ENCODE measurements around the gene MMP24. TPM values are rescaled to one million over a fixed set of nuclear protein-coding genes. Genes with fewer than 3 reads are reported as not detected.
A peak's percentile ranks its signal among the peaks of the same experiment; 100 is the strongest.
"Not testable (repeated sequence)": the region's sequence is repeated elsewhere in the genome, so short reads cannot be mapped to it uniquely, and the experiment has no call there.

MMP24 gene
- total RNA-seq, 1 experiment from 2014 or later: 14.8 TPM

DNA sequence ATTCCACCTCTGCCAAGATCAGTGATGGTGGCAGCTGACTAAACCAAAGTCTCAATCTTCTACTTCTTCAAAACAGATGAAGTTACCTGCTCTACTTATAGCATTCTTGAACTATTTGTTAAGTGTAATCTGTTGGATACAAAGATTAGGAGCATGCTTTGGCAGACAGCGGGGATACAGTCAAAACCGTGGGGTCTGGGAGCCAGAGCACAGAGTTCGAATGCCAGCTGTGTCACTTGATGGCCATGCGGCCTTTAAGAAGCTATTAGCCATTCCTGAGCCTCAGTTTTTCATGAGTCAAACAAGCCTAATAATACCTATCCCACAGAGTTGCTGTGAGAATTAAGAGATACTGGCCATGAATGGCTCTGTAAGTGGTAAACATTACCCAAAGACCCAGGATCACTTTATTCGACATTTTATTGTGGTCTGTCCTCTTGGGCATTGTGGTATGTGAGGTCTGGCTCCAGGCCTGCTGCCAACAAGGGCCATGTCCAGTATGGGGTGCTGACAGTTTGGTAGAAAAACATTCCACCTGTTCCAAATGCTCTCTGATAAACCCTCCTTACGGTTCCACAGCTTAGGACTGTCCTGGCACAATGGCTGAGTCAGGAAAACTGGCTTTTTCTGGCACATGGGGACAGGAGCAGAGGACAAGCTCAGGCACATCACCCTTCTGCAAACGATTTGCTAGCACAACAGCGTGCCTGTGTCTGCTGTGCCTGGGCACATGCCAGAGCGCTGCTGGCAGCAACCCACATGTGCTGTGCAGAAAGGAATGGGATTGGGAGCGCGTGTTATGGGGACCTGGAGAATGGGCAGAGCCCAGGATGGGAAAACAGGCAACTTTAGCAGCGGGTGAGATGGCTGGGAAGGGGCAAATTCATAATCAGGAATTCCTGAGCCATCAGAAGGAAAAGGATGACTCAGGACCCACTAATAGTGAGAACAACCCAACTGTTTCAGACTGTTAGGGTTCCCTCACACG, 81.5 kb downstream of the MMP24 start:
- Histone ChIP-seq H3K4me3 (ENCODE audit: insufficient read depth, low read depth, low read length) (no peak overlapping the region), H3K27me3 (ENCODE audit: control insufficient read depth, insufficient read depth, low read length) (no peaks in the 10 kb centered on the region), H3K36me3 (replicated peaks; ENCODE audit: control insufficient read depth, insufficient read depth, low read length) (no peaks in the 10 kb centered on the region; the same call in 1 of the 2 replicates)
- DNase-seq: no peak

DNA sequence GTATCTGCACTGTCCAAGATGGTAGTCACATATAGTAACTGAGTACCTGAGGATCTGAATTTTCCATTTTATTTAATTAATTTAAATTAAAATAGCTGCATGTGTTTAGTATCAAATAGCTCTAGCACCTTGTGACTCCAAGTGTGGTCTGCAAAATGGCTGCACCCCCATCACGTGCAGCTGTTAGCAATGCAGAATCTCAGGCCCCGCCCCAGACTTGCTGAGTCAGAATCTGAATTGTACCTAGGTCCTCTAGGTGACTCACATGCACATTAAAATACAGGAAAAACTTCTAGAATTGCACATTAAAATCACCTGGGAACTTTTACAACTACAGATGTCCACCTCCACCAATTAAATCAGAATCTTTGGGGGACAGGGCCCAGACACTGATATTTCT, 84.9 kb downstream of the MMP24 start:
- DNase-seq: no peak
- H3K36me3 ChIP-seq (replicated peaks; ENCODE audit: control insufficient read depth, insufficient read depth, low read length): no peaks in the 10 kb centered on the region; the same call in 1 of the 2 replicates
- H3K4me3 ChIP-seq (ENCODE audit: insufficient read depth, low read depth, low read length): no peak overlapping the region
- H3K27me3 ChIP-seq (ENCODE audit: control insufficient read depth, insufficient read depth, low read length): no peaks in the 10 kb centered on the region

GRCh38 chr20:35311822-35312221, 85.3 kb downstream of the MMP24 start:
- H3K36me3 ChIP-seq (replicated peaks; ENCODE audit: control insufficient read depth, insufficient read depth, low read length): no peaks in the 10 kb centered on the region
- H3K27me3 ChIP-seq (ENCODE audit: control insufficient read depth, insufficient read depth, low read length): no peaks in the 10 kb centered on the region
- H3K4me3 ChIP-seq (ENCODE audit: insufficient read depth, low read depth, low read length): no peak overlapping the region
- no peak for DNase-seq

GRCh38 chr20:35312318-35312717, 85.8 kb downstream of the MMP24 start:
- Histone ChIP-seq H3K36me3 (replicated peaks; ENCODE audit: control insufficient read depth, insufficient read depth, low read length) (no peaks in the 10 kb centered on the region), H3K27me3 (ENCODE audit: control insufficient read depth, insufficient read depth, low read length) (no peaks in the 10 kb centered on the region), H3K4me3 (ENCODE audit: insufficient read depth, low read depth, low read length) (no peak overlapping the region)
- DNase-seq: no peak

- Histone ChIP-seq H3K27me3 (ENCODE audit: control insufficient read depth, insufficient read depth, low read length) (no peaks in the 10 kb centered on the region), H3K4me3 (ENCODE audit: insufficient read depth, low read depth, low read length) (no peak overlapping the region), H3K36me3 (replicated peaks; ENCODE audit: control insufficient read depth, insufficient read depth, low read length) (no peaks in the 10 kb centered on the region)
- DNase-seq: no peak
Measured at GRCh38 chr20:35314816-35315631, 88.5 kb downstream of the MMP24 start.

- not testable (repeated sequence) for H3K4me3 ChIP-seq (ENCODE audit: insufficient read depth, low read depth, low read length); H3K36me3 ChIP-seq (replicated peaks; ENCODE audit: control insufficient read depth, insufficient read depth, low read length); H3K27me3 ChIP-seq (ENCODE audit: control insufficient read depth, insufficient read depth, low read length); DNase-seq
Measured at GRCh38 chr20:35315632-35316020, 89.1 kb downstream of the MMP24 start.

DNA sequence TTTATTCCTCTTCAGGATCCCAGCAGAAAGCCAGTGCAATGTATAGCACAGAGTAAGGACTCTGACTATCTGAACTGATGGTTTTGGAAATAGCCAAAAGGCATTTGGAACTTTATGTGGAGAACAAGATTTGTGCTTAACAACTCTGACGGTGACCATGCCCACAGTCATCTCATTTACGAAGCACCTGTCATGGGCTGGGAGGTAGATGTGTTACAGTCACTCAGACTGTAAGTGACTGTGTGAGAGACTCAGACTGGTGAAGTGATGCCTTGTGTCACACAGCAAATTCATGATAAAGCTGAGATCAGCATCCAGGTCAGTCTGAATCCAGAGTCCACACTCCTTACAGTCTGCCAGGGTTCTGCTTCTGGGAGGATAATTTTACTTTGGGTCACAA, 89.6 kb downstream of the MMP24 start:
- DNase-seq: no peak
- no peaks in the 10 kb centered on the region for H3K27me3 ChIP-seq (ENCODE audit: control insufficient read depth, insufficient read depth, low read length)

GRCh38 chr20:35317416-35318210, 91.1 kb downstream of the MMP24 start:
- no peak for DNase-seq
- Histone ChIP-seq H3K4me3 (ENCODE audit: insufficient read depth, low read depth, low read length) (no peak overlapping the region), H3K27me3 (ENCODE audit: control insufficient read depth, insufficient read depth, low read length) (no peaks in the 10 kb centered on the region), H3K36me3 (replicated peaks; ENCODE audit: control insufficient read depth, insufficient read depth, low read length) (no peaks in the 10 kb centered on the region)

More for the DNA sequence above, 89.6 kb downstream of the MMP24 start:
- Histone ChIP-seq H3K36me3 (replicated peaks; ENCODE audit: control insufficient read depth, insufficient read depth, low read length) (no peaks in the 10 kb centered on the region), H3K4me3 (ENCODE audit: insufficient read depth, low read depth, low read length) (no peak overlapping the region)

- no peak for DNase-seq
- Histone ChIP-seq H3K36me3 (replicated peaks; ENCODE audit: control insufficient read depth, insufficient read depth, low read length) (no peaks in the 10 kb centered on the region), H3K27me3 (ENCODE audit: control insufficient read depth, insufficient read depth, low read length) (no peaks in the 10 kb centered on the region), H3K4me3 (ENCODE audit: insufficient read depth, low read depth, low read length) (no peak overlapping the region)
Measured at GRCh38 chr20:35318502-35319157, 92.1 kb downstream of the MMP24 start.

GRCh38 chr20:35319192-35319870, 92.8 kb downstream of the MMP24 start:
- no peaks in the 10 kb centered on the region for H3K36me3 ChIP-seq (replicated peaks; ENCODE audit: control insufficient read depth, insufficient read depth, low read length)
- no peak for DNase-seq
- no peak overlapping the region for H3K4me3 ChIP-seq (ENCODE audit: insufficient read depth, low read depth, low read length)
- H3K27me3 ChIP-seq (ENCODE audit: control insufficient read depth, insufficient read depth, low read length): no peaks in the 10 kb centered on the region

- Histone ChIP-seq H3K4me3 (ENCODE audit: insufficient read depth, low read depth, low read length) (no peak overlapping the region), H3K36me3 (replicated peaks; ENCODE audit: control insufficient read depth, insufficient read depth, low read length) (no peaks in the 10 kb centered on the region), H3K27me3 (ENCODE audit: control insufficient read depth, insufficient read depth, low read length) (no peaks in the 10 kb centered on the region)
- no peak for DNase-seq
Measured at GRCh38 chr20:35319871-35320197, 93.3 kb downstream of the MMP24 start.

DNA sequence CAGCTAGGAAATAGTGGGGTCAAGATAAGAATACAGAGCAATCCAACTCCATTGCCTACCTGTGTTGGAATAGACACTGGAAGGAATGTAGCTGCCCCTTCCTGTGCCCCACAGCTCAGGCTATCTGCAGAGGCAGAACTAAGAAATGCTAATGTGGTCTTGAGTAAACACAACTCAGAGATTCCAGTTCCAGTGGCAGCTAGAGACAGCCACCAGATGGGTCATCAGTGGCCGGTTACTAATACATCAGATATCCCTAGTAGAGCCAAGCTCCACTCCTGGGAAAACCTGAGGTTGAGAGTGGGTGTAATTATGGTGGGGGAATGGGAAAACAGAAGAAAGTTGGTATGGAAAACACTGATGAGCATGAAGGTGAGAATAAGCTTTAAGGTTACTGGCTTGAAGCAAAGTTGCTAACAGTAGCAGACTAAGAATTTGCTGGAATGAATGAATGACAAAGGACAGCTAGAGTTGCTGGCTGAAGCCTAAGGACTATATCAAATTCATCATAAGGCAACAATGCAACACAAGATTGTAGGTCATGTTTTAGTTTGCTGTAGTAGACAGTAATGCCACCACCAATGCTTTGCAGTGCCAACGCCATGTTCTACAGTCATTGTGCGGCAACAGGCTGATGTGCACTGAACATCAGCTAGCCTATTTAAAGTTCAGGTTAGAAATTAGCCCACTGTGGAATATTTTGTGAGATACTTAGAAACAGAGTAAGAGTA, 94.1 kb downstream of the MMP24 start:
- no peak overlapping the region for H3K4me3 ChIP-seq (ENCODE audit: insufficient read depth, low read depth, low read length)
- peak; percentile 40 for DNase-seq
- H3K27me3 ChIP-seq (ENCODE audit: control insufficient read depth, insufficient read depth, low read length): no peaks in the 10 kb centered on the region
- H3K36me3 ChIP-seq (replicated peaks; ENCODE audit: control insufficient read depth, insufficient read depth, low read length): no peaks in the 10 kb centered on the region

GRCh38 chr20:35325401-35325800, 98.9 kb downstream of the MMP24 start:
- H3K4me3 ChIP-seq (ENCODE audit: insufficient read depth, low read depth, low read length): no peak overlapping the region
- no peak for DNase-seq
- H3K36me3 ChIP-seq (replicated peaks; ENCODE audit: control insufficient read depth, insufficient read depth, low read length): no peaks in the 10 kb centered on the region
- H3K27me3 ChIP-seq (ENCODE audit: control insufficient read depth, insufficient read depth, low read length): no peaks in the 10 kb centered on the region
